ENCODE data around the gene GRXCR1.

GRXCR1 gene

GRCh38 chr4:42892413-42892812 lies at the start of gene GRXCR1:
Gene GRXCR1 (plus strand): TSS chr4:42892713. CDS start chr4:42893267, 554 bp downstream.
- Mint-ChIP-seq H3K27ac (no peak within 1 kb of the TSS), H3K9me3 (peaks cover 8% of the 10 kb centered on the region), H3K36me3 (ENCODE audit: low read depth) (no peaks in the 10 kb centered on the region), H3K4me1 (ENCODE audit: low read depth) (no peaks in the 10 kb centered on the region), H3K4me3 (no peak within 1 kb of the TSS), H3K27me3 (peaks cover 36% of the 10 kb centered on the region)

DNA sequence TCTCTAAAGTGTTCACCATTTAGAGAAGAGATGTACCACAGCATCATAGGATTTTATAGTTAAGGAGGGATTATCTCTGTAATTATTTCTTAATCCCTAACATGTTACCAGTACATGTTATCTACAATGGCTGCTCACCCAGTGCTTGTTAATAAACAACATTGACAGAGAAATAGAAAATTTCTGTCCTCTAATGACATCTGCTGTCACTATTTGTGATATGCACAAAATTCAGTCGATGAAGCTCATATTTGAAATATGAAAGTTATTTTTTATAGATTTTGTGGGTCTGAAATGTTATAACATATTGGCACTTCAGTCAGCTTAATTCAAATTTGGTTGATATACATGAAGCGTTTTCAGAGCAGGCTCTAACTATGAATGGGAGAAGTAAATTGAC lies 48.8 kb upstream of the GRXCR1 start:
- Mint-ChIP-seq H3K4me3 (no peak overlapping the region), H3K4me1 (ENCODE audit: low read depth) (no peaks in the 10 kb centered on the region), H3K27ac (no peak overlapping the region), H3K9me3 (no peaks in the 10 kb centered on the region), H3K27me3 (peaks cover 4% of the 10 kb centered on the region), H3K36me3 (ENCODE audit: low read depth) (no peaks in the 10 kb centered on the region)

DNA sequence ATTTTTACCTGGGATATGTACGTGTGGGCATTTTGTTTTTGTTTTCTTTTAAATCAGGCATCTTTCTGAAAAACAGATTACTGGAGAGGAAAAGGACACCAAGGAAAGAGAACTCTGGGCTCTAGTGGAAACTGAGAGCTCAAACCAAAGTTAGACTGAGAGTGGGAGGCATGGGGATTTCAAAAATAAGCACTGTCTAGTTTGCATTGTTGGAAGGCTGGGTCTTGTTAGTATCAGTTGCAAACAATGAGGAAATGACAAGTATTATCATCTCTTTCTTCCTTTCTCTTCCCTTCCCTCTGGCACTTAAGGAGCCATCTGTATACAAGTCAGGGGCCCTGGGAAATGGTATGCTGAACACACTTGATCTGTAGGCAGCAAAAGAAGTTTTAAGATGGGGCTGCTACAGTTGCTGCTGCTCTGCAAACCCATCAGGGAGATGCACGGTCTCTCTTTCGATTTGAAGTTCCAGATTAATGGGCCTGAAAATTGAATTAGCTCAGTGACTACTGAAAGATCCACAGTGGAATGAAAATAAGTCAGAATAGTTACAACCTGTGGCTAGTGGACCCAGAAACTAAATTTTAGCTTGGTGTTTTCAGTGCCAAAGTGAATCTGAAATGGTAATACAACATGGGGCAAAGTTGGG lies 48.0 kb upstream of the GRXCR1 start:
- Mint-ChIP-seq H3K27me3 (peaks cover 8% of the 10 kb centered on the region), H3K27ac (no peak overlapping the region), H3K36me3 (ENCODE audit: low read depth) (no peaks in the 10 kb centered on the region), H3K9me3 (no peaks in the 10 kb centered on the region), H3K4me3 (no peak overlapping the region), H3K4me1 (ENCODE audit: low read depth) (no peaks in the 10 kb centered on the region)

DNA sequence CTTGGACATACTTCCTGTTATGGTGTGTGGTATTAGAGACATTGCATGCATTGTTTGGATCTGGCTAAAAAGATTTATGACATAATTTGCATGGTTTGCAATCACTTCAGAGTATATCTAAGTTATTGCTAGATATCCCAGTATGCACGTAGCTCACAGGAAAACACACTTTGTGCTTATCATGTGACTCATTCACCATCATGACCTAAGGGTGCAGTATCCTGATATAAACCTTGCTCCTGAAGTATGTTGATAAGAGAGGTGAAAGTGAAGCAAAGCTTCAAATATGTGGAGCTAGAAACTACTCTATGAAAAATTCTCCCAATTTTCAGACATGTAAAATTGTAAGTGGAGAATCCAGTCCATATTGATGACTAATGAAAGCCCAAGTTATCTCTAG lies 46.9 kb upstream of the GRXCR1 start:
- Mint-ChIP-seq H3K4me1 (ENCODE audit: low read depth) (no peaks in the 10 kb centered on the region), H3K4me3 (no peak overlapping the region), H3K27ac (no peak overlapping the region)

DNA sequence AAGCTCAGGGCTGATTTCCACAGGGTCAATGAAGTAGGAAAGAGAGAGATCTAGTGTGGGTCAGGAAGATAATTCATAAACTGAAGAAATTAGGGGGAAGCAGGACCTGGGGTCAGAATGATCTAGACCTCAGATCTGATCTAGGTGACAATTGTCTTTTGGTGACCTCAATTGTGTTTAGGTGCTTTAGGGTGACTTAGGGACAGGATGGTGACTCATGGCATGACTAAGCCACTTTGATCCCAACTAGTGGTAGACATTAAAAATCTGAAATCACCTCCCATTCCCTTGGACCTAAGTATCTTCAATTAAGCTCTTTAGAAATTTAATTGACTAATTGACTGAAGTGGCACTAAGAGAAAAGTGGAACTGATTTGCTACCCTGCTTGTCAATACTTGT lies 36.7 kb upstream of the GRXCR1 start:
- Mint-ChIP-seq H3K4me3 (no peak overlapping the region), H3K27ac (no peak overlapping the region), H3K4me1 (ENCODE audit: low read depth) (no peaks in the 10 kb centered on the region), H3K27me3 (peaks cover 12% of the 10 kb centered on the region), H3K36me3 (ENCODE audit: low read depth) (no peaks in the 10 kb centered on the region), H3K9me3 (no peaks in the 10 kb centered on the region)

More for the DNA sequence above, 46.9 kb upstream of the GRXCR1 start:
- Mint-ChIP-seq H3K36me3 (ENCODE audit: low read depth) (no peaks in the 10 kb centered on the region), H3K9me3 (no peaks in the 10 kb centered on the region), H3K27me3 (peaks cover 15% of the 10 kb centered on the region)

DNA sequence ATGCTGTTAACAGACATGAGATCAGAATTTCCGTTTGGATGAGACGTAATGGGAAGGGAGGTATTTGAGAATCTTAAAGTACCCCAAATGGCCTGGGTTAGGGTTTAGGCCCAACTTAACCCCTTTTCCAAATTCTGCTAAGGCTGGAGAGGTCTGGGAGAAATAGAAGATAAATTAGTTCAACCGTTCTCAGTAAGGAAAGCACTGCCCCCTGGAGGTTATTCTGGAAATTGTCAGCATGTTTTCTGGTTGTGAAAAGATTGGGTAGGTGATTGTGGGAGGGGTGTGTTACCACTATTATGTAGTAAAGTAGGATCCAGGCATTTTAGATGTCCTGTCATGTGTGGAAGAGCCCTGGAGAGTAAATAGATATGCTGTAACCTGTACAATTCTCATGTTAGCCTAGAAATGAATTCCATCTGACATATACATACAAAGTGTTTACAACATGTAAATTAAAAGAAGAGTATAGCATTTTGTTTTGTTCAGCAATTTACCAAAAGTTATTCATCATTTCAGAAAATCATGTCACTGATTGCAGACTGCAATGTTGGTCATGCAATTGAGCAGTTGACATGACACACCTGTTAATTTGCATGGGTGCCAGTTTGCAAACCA lies 26.8 kb upstream of the GRXCR1 start:
- peaks cover 22% of the 10 kb centered on the region for H3K27me3 Mint-ChIP-seq
- H3K9me3 Mint-ChIP-seq, result no peaks in the 10 kb centered on the region
- H3K27ac Mint-ChIP-seq, result no peak overlapping the region
- H3K4me1 Mint-ChIP-seq (ENCODE audit: low read depth), result no peaks in the 10 kb centered on the region
- H3K36me3 Mint-ChIP-seq (ENCODE audit: low read depth), result no peaks in the 10 kb centered on the region
- no peak overlapping the region for H3K4me3 Mint-ChIP-seq

DNA sequence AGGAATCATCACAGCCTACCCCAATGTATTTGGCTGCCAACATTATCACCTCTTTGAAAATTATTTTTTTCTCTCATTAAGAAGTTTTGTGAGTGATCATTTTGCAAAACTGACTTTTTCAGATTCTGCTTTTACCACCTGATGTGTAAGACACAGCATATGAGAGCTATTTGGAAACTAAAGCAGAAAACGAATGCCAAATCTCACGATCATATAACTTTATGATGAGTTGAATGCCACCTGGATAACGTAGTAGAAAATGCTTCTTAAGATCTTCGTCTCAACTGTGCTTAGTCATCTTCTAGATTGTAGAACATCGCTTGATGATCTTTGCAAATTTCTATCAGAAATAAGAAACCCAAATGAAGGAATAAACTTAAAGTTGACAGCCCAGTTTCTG lies 21.3 kb upstream of the GRXCR1 start:
- H3K36me3 Mint-ChIP-seq (ENCODE audit: low read depth), result no peaks in the 10 kb centered on the region
- no peak overlapping the region for H3K27ac Mint-ChIP-seq
- H3K4me3 Mint-ChIP-seq, result no peak overlapping the region
- H3K9me3 Mint-ChIP-seq, result no peaks in the 10 kb centered on the region
- H3K27me3 Mint-ChIP-seq, result peaks cover 38% of the 10 kb centered on the region
- H3K4me1 Mint-ChIP-seq (ENCODE audit: low read depth), result no peaks in the 10 kb centered on the region

- no peaks in the 10 kb centered on the region for H3K4me1 Mint-ChIP-seq (ENCODE audit: low read depth)
- H3K4me3 Mint-ChIP-seq, result no peak overlapping the region
- H3K27ac Mint-ChIP-seq, result no peak overlapping the region
- no peaks in the 10 kb centered on the region for H3K36me3 Mint-ChIP-seq (ENCODE audit: low read depth)
- no peaks in the 10 kb centered on the region for H3K9me3 Mint-ChIP-seq
- peaks cover 38% of the 10 kb centered on the region for H3K27me3 Mint-ChIP-seq
Measured at GRCh38 chr4:42871671-42872290, 20.7 kb upstream of the GRXCR1 start.

DNA sequence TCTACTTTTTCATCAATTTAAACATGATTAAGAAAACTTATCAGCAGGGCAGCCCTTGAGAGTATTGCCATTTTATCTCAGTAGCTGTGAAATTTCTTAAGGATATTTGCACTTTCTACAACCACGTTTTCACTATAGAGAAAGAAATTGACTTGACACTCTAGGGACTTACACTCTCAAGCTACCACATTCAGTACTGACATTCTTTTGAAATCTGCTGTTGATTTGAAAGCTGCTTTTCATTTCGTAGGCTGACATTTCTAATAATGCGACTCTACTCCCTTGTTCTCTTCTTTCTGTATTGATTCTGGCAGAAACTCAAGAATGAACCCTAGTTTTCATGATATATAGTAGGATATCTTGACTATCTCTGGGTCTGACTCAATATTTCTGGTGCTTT lies 13.7 kb upstream of the GRXCR1 start:
- Mint-ChIP-seq H3K4me3 (no peak overlapping the region), H3K4me1 (ENCODE audit: low read depth) (no peaks in the 10 kb centered on the region), H3K36me3 (ENCODE audit: low read depth) (no peaks in the 10 kb centered on the region), H3K27me3 (peaks cover 36% of the 10 kb centered on the region), H3K9me3 (no peaks in the 10 kb centered on the region), H3K27ac (no peak overlapping the region)

DNA sequence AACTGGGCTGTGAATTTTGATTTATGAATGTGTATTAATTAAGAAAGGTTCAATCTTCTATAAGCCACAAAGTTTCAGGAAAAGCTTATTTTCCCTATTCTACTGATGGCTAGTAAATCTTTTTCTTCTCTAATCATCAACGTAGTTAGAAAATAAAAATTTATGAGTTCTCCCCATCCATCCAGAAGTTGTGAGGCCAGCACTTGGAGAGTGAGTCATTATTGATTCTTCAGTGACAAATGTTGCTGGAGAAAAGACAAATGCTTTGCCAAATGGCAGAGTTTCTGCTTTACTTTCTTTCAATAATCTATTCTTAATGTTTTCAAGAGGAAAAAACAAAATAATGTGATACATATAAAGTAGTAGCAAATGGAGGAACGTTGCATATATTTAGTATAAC lies 11.3 kb upstream of the GRXCR1 start:
- H3K9me3 Mint-ChIP-seq, result no peaks in the 10 kb centered on the region
- H3K36me3 Mint-ChIP-seq (ENCODE audit: low read depth), result peaks cover 4% of the 10 kb centered on the region
- no peak overlapping the region for H3K27ac Mint-ChIP-seq

DNA sequence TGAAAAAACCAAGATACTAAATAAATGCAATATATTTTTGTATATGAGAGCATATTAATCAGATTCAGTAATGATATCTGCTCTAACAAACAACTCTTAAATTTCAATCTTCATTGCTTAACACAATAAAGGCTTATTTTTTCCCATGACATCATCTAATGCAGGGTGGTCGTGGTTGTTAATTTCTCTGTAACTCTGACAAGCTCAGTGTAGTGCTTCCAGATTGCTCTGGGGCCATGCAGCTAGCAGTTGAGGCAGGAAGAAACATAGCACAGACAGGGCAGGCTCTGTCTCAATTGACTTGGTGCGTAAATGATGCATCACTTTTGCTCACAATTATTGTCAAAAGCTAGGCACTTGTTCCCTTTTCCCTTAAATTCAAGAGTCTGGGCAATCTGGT lies 869 bp upstream of the GRXCR1 start:
- Mint-ChIP-seq H3K27ac (no peak overlapping the region), H3K4me1 (ENCODE audit: low read depth) (no peaks in the 10 kb centered on the region), H3K36me3 (ENCODE audit: low read depth) (no peaks in the 10 kb centered on the region), H3K9me3 (peaks cover 8% of the 10 kb centered on the region), H3K27me3 (peaks cover 44% of the 10 kb centered on the region), H3K4me3 (no peak overlapping the region)

More for the DNA sequence above, 11.3 kb upstream of the GRXCR1 start:
- Mint-ChIP-seq H3K27me3 (peaks cover 36% of the 10 kb centered on the region), H3K4me1 (ENCODE audit: low read depth) (no peaks in the 10 kb centered on the region), H3K4me3 (no peak overlapping the region)

DNA sequence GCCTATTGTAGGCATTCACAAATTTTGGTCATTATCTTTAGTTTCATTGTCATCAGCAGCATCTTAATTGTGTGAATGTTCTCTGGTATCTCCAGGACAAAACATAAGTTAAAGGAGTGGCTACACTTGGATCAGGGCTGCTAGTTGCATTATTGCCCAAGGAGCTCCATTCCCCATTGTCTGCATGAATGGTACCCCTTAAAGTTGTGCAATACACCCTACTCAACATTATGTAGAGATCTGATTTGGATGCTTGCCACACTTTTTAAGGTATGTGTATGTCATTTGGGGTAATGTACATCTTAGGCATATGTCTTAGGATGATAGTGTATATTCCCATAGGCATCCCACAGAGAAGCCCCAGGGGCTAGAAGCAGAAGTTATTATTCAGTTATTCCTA lies 2.9 kb downstream of the GRXCR1 start:
- Mint-ChIP-seq H3K36me3 (ENCODE audit: low read depth) (no peaks in the 10 kb centered on the region), H3K4me1 (ENCODE audit: low read depth) (no peaks in the 10 kb centered on the region), H3K4me3 (no peak overlapping the region), H3K9me3 (no peaks in the 10 kb centered on the region), H3K27ac (no peak overlapping the region), H3K27me3 (peaks cover 30% of the 10 kb centered on the region)

- no peak overlapping the region for H3K4me3 Mint-ChIP-seq
- H3K27me3 Mint-ChIP-seq, result peaks cover 8% of the 10 kb centered on the region
- no peaks in the 10 kb centered on the region for H3K9me3 Mint-ChIP-seq
- H3K27ac Mint-ChIP-seq, result no peak overlapping the region
- H3K36me3 Mint-ChIP-seq (ENCODE audit: low read depth), result no peaks in the 10 kb centered on the region
- H3K4me1 Mint-ChIP-seq (ENCODE audit: low read depth), result no peaks in the 10 kb centered on the region
Measured at GRCh38 chr4:42904986-42905385, 12.5 kb downstream of the GRXCR1 start.

- Mint-ChIP-seq H3K27me3 (peaks cover 10% of the 10 kb centered on the region), H3K27ac (no peak overlapping the region), H3K36me3 (ENCODE audit: low read depth) (no peaks in the 10 kb centered on the region), H3K4me1 (ENCODE audit: low read depth) (no peaks in the 10 kb centered on the region), H3K9me3 (no peaks in the 10 kb centered on the region), H3K4me3 (no peak overlapping the region)
Measured at GRCh38 chr4:42905591-42905990, 13.1 kb downstream of the GRXCR1 start.

DNA sequence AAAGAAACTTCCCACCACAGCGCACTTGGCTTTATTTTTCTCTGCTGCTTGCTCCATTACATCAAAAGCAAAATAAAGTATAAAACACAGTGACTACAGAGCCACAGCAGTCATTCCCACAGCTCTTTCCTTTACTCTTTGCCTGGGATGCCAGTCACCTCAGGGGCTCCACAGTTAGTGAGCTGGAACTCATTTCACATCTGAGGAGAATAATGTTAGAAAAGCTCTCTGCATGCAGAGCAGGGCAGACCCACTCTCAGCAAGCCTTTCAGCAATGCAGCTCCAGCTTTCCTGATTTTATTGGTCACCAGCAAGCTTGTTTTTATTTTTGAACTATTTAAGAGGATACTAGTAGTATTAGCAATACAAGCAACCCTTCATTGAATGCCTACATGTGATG lies 13.8 kb downstream of the GRXCR1 start:
- H3K27me3 Mint-ChIP-seq, result peaks cover 10% of the 10 kb centered on the region
- no peak overlapping the region for H3K27ac Mint-ChIP-seq
- H3K4me1 Mint-ChIP-seq (ENCODE audit: low read depth), result no peaks in the 10 kb centered on the region
- H3K4me3 Mint-ChIP-seq, result no peak overlapping the region
- no peaks in the 10 kb centered on the region for H3K36me3 Mint-ChIP-seq (ENCODE audit: low read depth)
- no peaks in the 10 kb centered on the region for H3K9me3 Mint-ChIP-seq

All from stimulated activated naive CD8-positive, alpha-beta T cell treated with anti-CD3 and anti-CD28 coated beads, Interleukin-15, Interleukin-2, amounts not matched to agents 100 ng/mL and 50 ng/mL, for 24 hours (primary cell).